ENCODE data around the gene LSM14B. TPM values are rescaled to one million over a fixed set of nuclear protein-coding genes. Genes with fewer than 3 reads are reported as not detected.

Gene LSM14B
- polyA plus RNA-seq, 1 donor, result 47.6 TPM

DNA sequence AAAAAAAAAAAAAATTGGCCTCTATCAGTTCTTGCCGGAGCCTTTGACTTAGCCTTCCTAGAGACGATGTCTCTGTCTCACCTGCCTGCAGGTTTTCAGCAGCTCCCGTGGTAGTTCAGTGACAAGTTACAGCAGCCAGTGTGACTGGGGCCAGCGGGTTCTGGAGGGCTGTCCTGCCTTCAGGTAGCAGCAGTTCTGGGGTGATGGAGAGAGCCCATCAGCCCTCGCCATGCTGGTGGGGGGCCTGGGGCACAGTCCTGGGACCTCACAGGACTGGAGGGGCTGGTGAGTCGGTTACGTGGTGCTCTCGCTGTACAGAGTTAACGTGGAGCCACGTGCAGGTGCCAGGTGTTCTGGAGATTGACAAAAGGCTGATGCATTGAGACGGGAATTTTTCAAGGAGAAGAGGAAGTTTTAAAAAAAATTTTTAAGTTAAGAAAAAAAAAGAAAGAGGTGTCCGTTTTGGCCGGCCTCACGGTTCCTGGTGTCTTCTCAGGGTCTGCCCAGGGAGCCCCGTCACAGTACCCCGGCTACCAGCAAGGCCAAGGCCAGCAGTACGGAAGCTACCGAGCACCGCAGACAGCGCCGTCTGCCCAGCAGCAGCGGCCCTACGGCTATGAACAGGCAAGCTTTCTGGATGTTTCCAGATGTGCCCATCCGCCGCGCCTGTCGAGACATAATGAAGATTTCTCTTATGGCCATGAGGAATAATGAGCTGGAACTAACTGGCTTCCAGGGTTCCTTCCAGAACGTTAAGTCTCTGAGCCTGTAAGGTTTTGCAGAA, 51.9 kb downstream of the LSM14B start:
- 100% methylated on average over 1 of the region's 28 CpGs for WGBS (ENCODE audit: insufficient coverage, low lambda C conversion rate)
- Histone ChIP-seq H3K36me3 (ENCODE audit: control insufficient read depth, insufficient read depth, low read length) (peaks cover 39% of the 10 kb centered on the region), H3K4me1 (ENCODE audit: control insufficient read depth, insufficient read depth, low read length) (no peaks in the 10 kb centered on the region), H3K4me3 (ENCODE audit: low read length) (no peak overlapping the region), H3K9me3 (ENCODE audit: control insufficient read depth, low read depth, low read length) (no peaks in the 10 kb centered on the region), H3K27me3 (ENCODE audit: control insufficient read depth, insufficient read depth, low read length) (no peaks in the 10 kb centered on the region), H3K27ac (ENCODE audit: low read length) (no peak overlapping the region)
- DNase-seq, result no peak

DNA sequence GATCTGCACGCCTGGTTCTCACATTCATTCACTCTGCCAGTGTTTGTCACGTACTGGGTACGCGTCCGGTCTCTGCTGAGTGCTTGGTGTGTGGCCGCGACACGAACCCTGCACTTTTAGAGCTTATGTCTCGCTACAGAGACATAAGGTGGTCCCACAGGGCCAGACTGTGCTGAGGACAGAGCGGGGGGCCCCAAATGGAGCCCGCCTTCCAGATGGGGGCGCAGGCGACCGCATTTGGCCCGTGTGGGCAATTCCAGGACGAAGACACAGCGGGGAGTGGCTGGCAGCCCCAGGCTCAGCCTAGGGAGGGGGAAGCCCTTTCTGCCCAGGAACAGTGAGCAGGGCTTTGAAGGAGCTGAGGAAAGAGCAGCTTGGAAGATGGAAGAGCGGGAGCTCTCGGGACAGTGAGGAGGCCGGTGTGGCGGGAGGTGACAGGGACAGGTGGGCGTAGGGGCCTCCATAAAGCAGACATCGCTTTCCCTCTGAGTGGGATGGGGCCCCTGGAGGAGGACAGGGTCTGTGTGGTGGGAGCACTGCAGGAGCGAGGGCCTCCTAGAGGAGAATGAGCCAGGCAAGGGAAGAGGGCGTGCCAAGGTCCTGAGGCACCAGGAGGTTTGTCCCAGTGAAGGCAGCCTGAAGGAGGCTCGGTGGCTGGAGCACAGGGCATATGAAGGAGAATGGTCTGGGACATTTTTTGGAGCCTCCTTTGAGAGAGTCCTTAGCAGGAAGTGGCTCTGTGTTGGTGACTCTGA, 52.8 kb downstream of the LSM14B start:
- no peak for DNase-seq
- H3K27me3 ChIP-seq (ENCODE audit: control insufficient read depth, insufficient read depth, low read length), result no peaks in the 10 kb centered on the region
- H3K9me3 ChIP-seq (ENCODE audit: control insufficient read depth, low read depth, low read length), result no peaks in the 10 kb centered on the region
- H3K4me3 ChIP-seq (ENCODE audit: low read length), result no peak overlapping the region
- no CpG with 5 or more reads among the region's 26 CpGs for WGBS (ENCODE audit: insufficient coverage, low lambda C conversion rate)
- H3K4me1 ChIP-seq (ENCODE audit: control insufficient read depth, insufficient read depth, low read length), result no peaks in the 10 kb centered on the region
- H3K27ac ChIP-seq (ENCODE audit: low read length), result no peak overlapping the region
- peaks cover 43% of the 10 kb centered on the region for H3K36me3 ChIP-seq (ENCODE audit: control insufficient read depth, insufficient read depth, low read length)

DNA sequence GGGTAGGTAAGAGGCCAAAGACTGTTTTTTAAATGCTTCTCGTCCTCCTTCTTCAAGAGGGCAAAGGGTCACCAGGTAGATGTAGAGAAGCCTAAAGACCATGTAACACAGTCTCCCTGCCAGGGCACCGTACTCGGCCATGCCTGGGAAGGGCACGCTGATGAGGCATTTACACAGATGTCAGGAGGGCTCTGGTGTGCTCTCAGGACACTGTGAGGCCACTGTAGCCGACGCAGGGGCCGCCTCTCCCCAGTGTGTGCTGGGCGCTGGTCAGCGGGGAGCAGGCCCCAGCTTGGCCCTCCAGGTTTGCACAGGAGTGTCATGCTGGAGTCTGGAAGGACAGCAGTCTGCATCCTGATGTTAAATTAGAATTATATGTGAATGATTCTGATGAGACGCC, 53.4 kb downstream of the LSM14B start:
- no peaks in the 10 kb centered on the region for H3K4me1 ChIP-seq (ENCODE audit: control insufficient read depth, insufficient read depth, low read length)
- peaks cover 43% of the 10 kb centered on the region for H3K36me3 ChIP-seq (ENCODE audit: control insufficient read depth, insufficient read depth, low read length)
- H3K27me3 ChIP-seq (ENCODE audit: control insufficient read depth, insufficient read depth, low read length), result no peaks in the 10 kb centered on the region
- no peaks in the 10 kb centered on the region for H3K9me3 ChIP-seq (ENCODE audit: control insufficient read depth, low read depth, low read length)
- H3K4me3 ChIP-seq (ENCODE audit: low read length), result no peak overlapping the region
- H3K27ac ChIP-seq (ENCODE audit: low read length), result no peak overlapping the region
- DNase-seq, result no peak
- WGBS (ENCODE audit: insufficient coverage, low lambda C conversion rate), result no CpG with 5 or more reads among the region's 10 CpGs

- Histone ChIP-seq H3K4me3 (ENCODE audit: low read length) (no peak overlapping the region), H3K27me3 (ENCODE audit: control insufficient read depth, insufficient read depth, low read length) (no peaks in the 10 kb centered on the region), H3K4me1 (ENCODE audit: control insufficient read depth, insufficient read depth, low read length) (no peaks in the 10 kb centered on the region), H3K9me3 (ENCODE audit: control insufficient read depth, low read depth, low read length) (no peaks in the 10 kb centered on the region), H3K27ac (ENCODE audit: low read length) (no peak overlapping the region), H3K36me3 (ENCODE audit: control insufficient read depth, insufficient read depth, low read length) (peaks cover 43% of the 10 kb centered on the region)
- no peak for DNase-seq
- 80% methylated on average over 1 of the region's 15 CpGs for WGBS (ENCODE audit: insufficient coverage, low lambda C conversion rate)
Measured at GRCh38 chr20:62176866-62177265, 54.6 kb downstream of the LSM14B start.

DNA sequence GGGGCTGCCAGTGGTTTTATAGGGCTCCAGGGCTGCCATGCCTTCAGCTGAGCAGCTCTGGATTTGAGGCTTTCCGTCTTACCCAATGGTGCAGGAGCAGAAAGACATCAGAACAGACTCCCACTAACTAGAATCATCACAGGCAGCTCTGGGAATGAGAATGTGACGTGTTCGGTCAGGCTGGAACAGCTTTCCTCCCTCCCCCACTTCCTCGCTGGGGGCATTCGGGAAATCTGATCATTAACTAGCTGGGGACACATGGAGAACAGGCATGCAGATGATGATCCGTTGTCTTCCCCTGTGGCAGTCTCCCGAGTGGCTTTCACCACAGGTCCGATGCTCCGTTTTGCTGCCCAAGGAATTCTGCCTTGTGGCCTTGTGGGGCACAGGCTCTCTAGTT, 55.0 kb downstream of the LSM14B start:
- Histone ChIP-seq H3K27ac (ENCODE audit: low read length) (no peak overlapping the region), H3K4me3 (ENCODE audit: low read length) (no peak overlapping the region), H3K9me3 (ENCODE audit: control insufficient read depth, low read depth, low read length) (no peaks in the 10 kb centered on the region), H3K36me3 (ENCODE audit: control insufficient read depth, insufficient read depth, low read length) (peaks cover 43% of the 10 kb centered on the region), H3K27me3 (ENCODE audit: control insufficient read depth, insufficient read depth, low read length) (no peaks in the 10 kb centered on the region), H3K4me1 (ENCODE audit: control insufficient read depth, insufficient read depth, low read length) (no peaks in the 10 kb centered on the region)
- DNase-seq, result no peak
- WGBS (ENCODE audit: insufficient coverage, low lambda C conversion rate), result 92% methylated on average over 2 of the region's 9 CpGs

- Histone ChIP-seq H3K27me3 (ENCODE audit: control insufficient read depth, insufficient read depth, low read length) (no peaks in the 10 kb centered on the region), H3K27ac (ENCODE audit: low read length) (no peak overlapping the region), H3K4me3 (ENCODE audit: low read length) (no peak overlapping the region), H3K36me3 (ENCODE audit: control insufficient read depth, insufficient read depth, low read length) (peaks cover 36% of the 10 kb centered on the region), H3K9me3 (ENCODE audit: control insufficient read depth, low read depth, low read length) (no peaks in the 10 kb centered on the region), H3K4me1 (ENCODE audit: control insufficient read depth, insufficient read depth, low read length) (no peaks in the 10 kb centered on the region)
- WGBS (ENCODE audit: insufficient coverage, low lambda C conversion rate), result 100% methylated on average over 2 of the region's 19 CpGs
- DNase-seq, result no peak
Measured at GRCh38 chr20:62178316-62179161, 56.3 kb downstream of the LSM14B start.

- 100% methylated on average over 1 of the region's 14 CpGs for WGBS (ENCODE audit: insufficient coverage, low lambda C conversion rate)
- Histone ChIP-seq H3K4me1 (ENCODE audit: control insufficient read depth, insufficient read depth, low read length) (no peaks in the 10 kb centered on the region), H3K27me3 (ENCODE audit: control insufficient read depth, insufficient read depth, low read length) (no peaks in the 10 kb centered on the region), H3K27ac (ENCODE audit: low read length) (no peak overlapping the region), H3K36me3 (ENCODE audit: control insufficient read depth, insufficient read depth, low read length) (peaks cover 33% of the 10 kb centered on the region), H3K4me3 (ENCODE audit: low read length) (no peak overlapping the region), H3K9me3 (ENCODE audit: control insufficient read depth, low read depth, low read length) (no peaks in the 10 kb centered on the region)
- DNase-seq, result no peak
Measured at GRCh38 chr20:62179162-62179504, 56.9 kb downstream of the LSM14B start.

GRCh38 chr20:62181808-62182207, 59.5 kb downstream of the LSM14B start:
- WGBS (ENCODE audit: insufficient coverage, low lambda C conversion rate), result no CpG with 5 or more reads among the region's 2 CpGs
- Histone ChIP-seq H3K4me1 (ENCODE audit: control insufficient read depth, insufficient read depth, low read length) (no peaks in the 10 kb centered on the region), H3K9me3 (ENCODE audit: control insufficient read depth, low read depth, low read length) (no peaks in the 10 kb centered on the region), H3K36me3 (ENCODE audit: control insufficient read depth, insufficient read depth, low read length) (peaks cover 16% of the 10 kb centered on the region), H3K27ac (ENCODE audit: low read length) (no peak overlapping the region), H3K4me3 (ENCODE audit: low read length) (peak overlapping the region; percentile 84), H3K27me3 (ENCODE audit: control insufficient read depth, insufficient read depth, low read length) (no peaks in the 10 kb centered on the region)
- DNase-seq, result no peak

- H3K27ac ChIP-seq (ENCODE audit: low read length), result peak within 1 kb of the TSS; percentile 93
- peaks cover 15% of the 10 kb centered on the region for H3K36me3 ChIP-seq (ENCODE audit: control insufficient read depth, insufficient read depth, low read length)
- H3K9me3 ChIP-seq (ENCODE audit: control insufficient read depth, low read depth, low read length), result no peaks in the 10 kb centered on the region
- DNase-seq, result peak; percentile 96 to 97
- peak within 1 kb of the TSS; percentile 84 for H3K4me3 ChIP-seq (ENCODE audit: low read length)
- WGBS (ENCODE audit: insufficient coverage, low lambda C conversion rate), result no CpG with 5 or more reads among the region's 96 CpGs
- H3K27me3 ChIP-seq (ENCODE audit: control insufficient read depth, insufficient read depth, low read length), result no peaks in the 10 kb centered on the region
- H3K4me1 ChIP-seq (ENCODE audit: control insufficient read depth, insufficient read depth, low read length), result no peaks in the 10 kb centered on the region
Measured at GRCh38 chr20:62182469-62183425, 60.5 kb downstream of the LSM14B start, which contains the start of gene MTG2. MTG2 (plus strand) TSS chr20:62183028; CDS start chr20:62193421, 10,393 bp downstream.

All from large intestine (tissue), 3 donors.